Mononuclear cell (primary cell): ENCODE data around the gene TMPRSS4. TPM values are rescaled to one million over a fixed set of nuclear protein-coding genes. Genes with fewer than 3 reads are reported as not detected.
"Not testable (repeated sequence)": the region's sequence is repeated elsewhere in the genome, so short reads cannot be mapped to it uniquely, and the experiment has no call there.

Source experiments
- H3K27me3 ChIP-seq: 2 replicates; pipeline ENCODE4 v1.6.0; 2011; ENCODE audit warnings: low read length, control low read depth; ENCODE audit not compliant: insufficient read depth
- H3K4me1 ChIP-seq: 2 replicates; pipeline ENCODE4 v1.5.1; 2011; ENCODE audit warnings: mild to moderate bottlenecking, low read length, control low read depth; ENCODE audit not compliant: insufficient read depth
- H3K4me3 ChIP-seq: 2 replicates; pipeline ENCODE4 v1.5.1; 2011; ENCODE audit warnings: mild to moderate bottlenecking, low read length, moderate library complexity
- H3K9me3 ChIP-seq: 2 replicates; pipeline ENCODE4 v1.5.1; 2011; ENCODE audit warnings: low read depth, mild to moderate bottlenecking, control low read depth, low read length
- total RNA-seq: library from RNA; depleted of rRNA; stranded (reverse); fragments of >200 nt; gene quantifications from one replicate; pipeline ENCODE4 v1.2.3, GENCODE V29; 2012

The TMPRSS4 gene
- total RNA-seq, 1 donor, result not detected

GRCh38 chr11:118062631-118063030 is 14.2 kb upstream of the TMPRSS4 start:
- not testable (repeated sequence) for H3K4me3 ChIP-seq, H3K27me3 ChIP-seq, H3K9me3 ChIP-seq, H3K4me1 ChIP-seq

GRCh38 chr11:118064956-118065355 is 11.9 kb upstream of the TMPRSS4 start:
- Histone ChIP-seq H3K4me1 (no peaks in the 10 kb centered on the region), H3K27me3 (no peaks in the 10 kb centered on the region), H3K9me3 (no peaks in the 10 kb centered on the region), H3K4me3 (no peak overlapping the region)

- no peaks in the 10 kb centered on the region for H3K4me1 ChIP-seq
- no peaks in the 10 kb centered on the region for H3K9me3 ChIP-seq
- no peaks in the 10 kb centered on the region for H3K27me3 ChIP-seq
- no peak overlapping the region for H3K4me3 ChIP-seq
These were observed 11.5 kb upstream of the TMPRSS4 start for GRCh38 chr11:118065384-118065783.

GRCh38 chr11:118067006-118067405 is 9.9 kb upstream of the TMPRSS4 start:
- Histone ChIP-seq H3K27me3 (no peaks in the 10 kb centered on the region), H3K4me3 (no peak overlapping the region), H3K9me3 (no peaks in the 10 kb centered on the region), H3K4me1 (no peaks in the 10 kb centered on the region)

GRCh38 chr11:118068206-118068944 is 8.5 kb upstream of the TMPRSS4 start:
- Histone ChIP-seq H3K4me1 (no peaks in the 10 kb centered on the region), H3K27me3 (no peaks in the 10 kb centered on the region), H3K9me3 (no peaks in the 10 kb centered on the region), H3K4me3 (no peak overlapping the region)

GRCh38 chr11:118068945-118069612 is 7.8 kb upstream of the TMPRSS4 start:
- no peak overlapping the region for H3K4me3 ChIP-seq
- no peaks in the 10 kb centered on the region for H3K27me3 ChIP-seq

GRCh38 chr11:118071416-118072030 is 5.4 kb upstream of the TMPRSS4 start:
- Histone ChIP-seq H3K4me3 (no peak overlapping the region), H3K27me3 (no peaks in the 10 kb centered on the region), H3K4me1 (peaks cover 9% of the 10 kb centered on the region), H3K9me3 (no peaks in the 10 kb centered on the region)

More at GRCh38 chr11:118068945-118069612, 7.8 kb upstream of the TMPRSS4 start:
- no peaks in the 10 kb centered on the region for H3K9me3 ChIP-seq
- peaks cover 4% of the 10 kb centered on the region for H3K4me1 ChIP-seq

GRCh38 chr11:118073554-118073953 is 3.3 kb upstream of the TMPRSS4 start:
- Histone ChIP-seq H3K4me1 (peaks cover 15% of the 10 kb centered on the region), H3K9me3 (no peaks in the 10 kb centered on the region), H3K4me3 (no peak overlapping the region), H3K27me3 (no peaks in the 10 kb centered on the region)

GRCh38 chr11:118074091-118074685 is 2.7 kb upstream of the TMPRSS4 start:
- H3K4me3 ChIP-seq, result no peak overlapping the region
- no peaks in the 10 kb centered on the region for H3K27me3 ChIP-seq
- peaks cover 15% of the 10 kb centered on the region for H3K4me1 ChIP-seq
- no peaks in the 10 kb centered on the region for H3K9me3 ChIP-seq

- no peak overlapping the region for H3K4me3 ChIP-seq
- H3K4me1 ChIP-seq, result peaks cover 15% of the 10 kb centered on the region
- H3K27me3 ChIP-seq, result no peaks in the 10 kb centered on the region
These were observed 2.1 kb upstream of the TMPRSS4 start for GRCh38 chr11:118074785-118075184.

GRCh38 chr11:118078911-118079411 is 2.1 kb downstream of the TMPRSS4 start:
- H3K4me3 ChIP-seq, result no peak overlapping the region
- H3K4me1 ChIP-seq, result peaks cover 49% of the 10 kb centered on the region
- no peaks in the 10 kb centered on the region for H3K9me3 ChIP-seq
- H3K27me3 ChIP-seq, result no peaks in the 10 kb centered on the region

More at GRCh38 chr11:118074785-118075184, 2.1 kb upstream of the TMPRSS4 start:
- no peaks in the 10 kb centered on the region for H3K9me3 ChIP-seq

- Histone ChIP-seq H3K9me3 (no peaks in the 10 kb centered on the region), H3K4me1 (peaks cover 49% of the 10 kb centered on the region), H3K4me3 (no peak overlapping the region), H3K27me3 (no peaks in the 10 kb centered on the region)
These were observed 2.6 kb downstream of the TMPRSS4 start for GRCh38 chr11:118079491-118079890.

GRCh38 chr11:118080296-118080695 is 3.4 kb downstream of the TMPRSS4 start:
- Histone ChIP-seq H3K27me3 (no peaks in the 10 kb centered on the region), H3K4me3 (no peak overlapping the region), H3K4me1 (peaks cover 56% of the 10 kb centered on the region), H3K9me3 (no peaks in the 10 kb centered on the region)

GRCh38 chr11:118081241-118081958 is 4.5 kb downstream of the TMPRSS4 start:
- Histone ChIP-seq H3K4me1 (peaks cover 59% of the 10 kb centered on the region), H3K27me3 (no peaks in the 10 kb centered on the region), H3K4me3 (no peak overlapping the region), H3K9me3 (no peaks in the 10 kb centered on the region)
